GM19043 (cell line): ENCODE measurements around the gene CRCP.

Source experiments
- ATAC-seq: cut with Tn5 transposase; IDR thresholded peaks from one replicate; pipeline ENCODE4 v1.9.1; 2021; ENCODE audit warnings: low read depth; ENCODE audit not compliant: unreplicated experiment

CRCP gene

GRCh38 chr7:66186991-66187390 is 72.3 kb downstream of the CRCP start:
- no peak for ATAC-seq

GRCh38 chr7:66187905-66188304 is 73.3 kb downstream of the CRCP start:
- no peak for ATAC-seq

GRCh38 chr7:66188645-66189044 is 74.0 kb downstream of the CRCP start:
- no peak for ATAC-seq

- no peak for ATAC-seq
These were observed 75.3 kb downstream of the CRCP start for GRCh38 chr7:66189695-66190503.

- ATAC-seq = no peak
These were observed 75.8 kb downstream of the CRCP start for GRCh38 chr7:66190504-66190857.

- no peak for ATAC-seq
These were observed 78.6 kb downstream of the CRCP start for GRCh38 chr7:66193146-66193725.

GRCh38 chr7:66198469-66198868 is 83.8 kb downstream of the CRCP start:
- ATAC-seq = no peak

GRCh38 chr7:66198956-66199355 is 84.3 kb downstream of the CRCP start:
- no peak for ATAC-seq

GRCh38 chr7:66202441-66202840 is 87.8 kb downstream of the CRCP start:
- no peak for ATAC-seq
